IPS DF 6.9 (cell line): ENCODE data around the gene VAV1.
"Not testable (repeated sequence)": the region's sequence is repeated elsewhere in the genome, so short reads cannot be mapped to it uniquely, and the experiment has no call there.

ENCODE experiments used
- DNase-seq: peaks from one replicate; pipeline ENCODE4 v3.0.0-alpha.2; 2013; ENCODE audit warnings: low read depth, low spot score
- H3K27ac ChIP-seq: one replicate; pipeline ENCODE4 v1.5.1; 2013; ENCODE audit warnings: low read length, control low read depth
- H3K27me3 ChIP-seq: 2 replicates; pipeline ENCODE4 v1.6.1; 2013; ENCODE audit warnings: mild to moderate bottlenecking, low read length; ENCODE audit not compliant: control insufficient read depth, insufficient read depth
- H3K36me3 ChIP-seq: 2 replicates; pipeline ENCODE4 v1.6.1; 2013; ENCODE audit warnings: low read length; ENCODE audit not compliant: control insufficient read depth, insufficient read depth
- H3K4me1 ChIP-seq: 2 replicates; pipeline ENCODE4 v1.6.1; 2013; ENCODE audit warnings: low read length; ENCODE audit not compliant: control insufficient read depth, insufficient read depth
- H3K4me3 ChIP-seq: 2 replicates; pipeline ENCODE4 v1.5.1; 2013; ENCODE audit warnings: mild to moderate bottlenecking, low read length
- H3K9me3 ChIP-seq: 2 replicates; pipeline ENCODE4 v1.6.1; 2013; ENCODE audit warnings: low read length, inconsistent platforms; ENCODE audit not compliant: control insufficient read depth, insufficient read depth
- WGBS: extraction: QIAGEN DNeasy Blood & Tissue Kit; methylation state at CpG from one replicate; pipeline ENCODE4 v1.1.7; 2013; ENCODE audit warnings: mixed read lengths, missing lambda C conversion rate; ENCODE audit not compliant: insufficient read length, insufficient coverage; 5-methylcytosine and 5-hydroxymethylcytosine counted together

Gene VAV1

DNA sequence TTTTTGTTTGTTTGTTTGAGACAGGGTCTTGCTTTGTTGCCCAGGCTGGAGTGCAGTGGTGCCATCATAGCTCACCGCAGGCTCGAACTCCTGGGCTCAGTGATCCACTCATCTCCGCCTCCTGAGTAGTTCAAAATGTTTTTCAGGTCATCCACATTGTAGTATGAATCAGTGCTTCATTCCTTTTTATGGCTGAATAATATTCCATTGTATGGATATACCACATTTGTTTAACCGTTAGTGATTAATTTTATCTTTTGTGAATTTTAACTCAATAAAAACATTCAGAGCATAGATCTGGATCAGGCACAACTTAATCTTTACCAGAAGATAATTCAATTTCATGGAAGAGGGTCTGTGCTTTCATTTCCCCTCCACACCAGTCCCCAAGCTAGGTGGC lies 47.7 kb downstream of the VAV1 start:
- no CpG with 5 or more reads among the region's 4 CpGs for WGBS

DNA sequence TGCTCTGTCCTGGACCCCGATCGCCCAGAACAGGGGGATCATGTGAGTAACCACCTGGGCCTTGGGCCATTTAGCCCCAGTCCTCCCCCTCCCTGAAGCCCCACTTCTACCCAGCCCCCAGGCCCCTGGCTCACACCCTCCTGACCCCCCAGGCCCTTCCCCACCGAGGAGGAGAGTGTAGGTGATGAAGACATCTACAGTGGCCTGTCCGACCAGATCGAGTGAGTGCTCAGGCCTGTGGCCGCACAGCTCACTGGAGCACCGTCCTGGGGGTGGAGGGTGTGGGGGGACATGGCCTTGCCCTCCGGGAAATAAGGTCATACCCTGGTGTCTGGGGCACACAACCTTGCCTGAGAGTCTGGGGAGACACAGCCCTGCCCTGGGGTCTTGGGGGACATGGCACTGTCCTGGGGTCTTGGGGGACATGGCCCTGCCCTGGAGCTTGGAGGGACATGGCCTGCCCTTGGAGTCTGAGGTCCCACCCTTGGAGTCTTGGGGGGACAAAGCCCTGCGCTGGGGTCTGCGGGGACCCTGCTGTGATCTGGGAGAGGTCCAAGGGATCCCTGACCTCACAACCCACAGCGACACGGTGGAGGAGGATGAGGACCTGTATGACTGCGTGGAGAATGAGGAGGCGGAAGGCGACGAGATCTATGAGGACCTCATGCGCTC lies 49.3 kb downstream of the VAV1 start:
- WGBS = no CpG with 5 or more reads among the region's 17 CpGs

More for the DNA sequence above, 47.7 kb downstream of the VAV1 start:
- no peaks in the 10 kb centered on the region for H3K4me1 ChIP-seq
- H3K36me3 ChIP-seq = no peaks in the 10 kb centered on the region
- H3K9me3 ChIP-seq = no peaks in the 10 kb centered on the region; the same call in 1 of the 2 replicates
- no peak overlapping the region for H3K4me3 ChIP-seq
- no peaks in the 10 kb centered on the region for H3K27me3 ChIP-seq
- H3K27ac ChIP-seq = no peak overlapping the region
- DNase-seq = no peak

DNA sequence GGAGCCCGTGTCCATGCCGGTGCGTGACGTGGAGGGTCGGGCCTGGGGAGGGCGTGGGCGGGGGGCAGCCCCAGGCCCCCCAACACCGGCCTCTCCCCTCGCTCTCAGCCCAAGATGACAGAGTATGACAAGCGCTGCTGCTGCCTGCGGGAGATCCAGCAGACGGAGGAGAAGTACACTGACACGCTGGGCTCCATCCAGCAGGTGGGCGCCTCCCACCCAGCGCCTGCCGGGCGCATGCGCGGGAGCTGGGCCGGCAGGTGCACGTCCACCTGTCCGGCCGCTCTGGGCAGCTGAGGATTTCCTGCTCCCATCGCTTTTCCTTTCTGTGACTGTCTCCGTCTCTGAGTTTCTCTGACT lies 49.8 kb downstream of the VAV1 start:
- no peak overlapping the region for H3K4me3 ChIP-seq
- DNase-seq = no peak
- no peaks in the 10 kb centered on the region for H3K27me3 ChIP-seq
- no peaks in the 10 kb centered on the region for H3K36me3 ChIP-seq
- no peak overlapping the region for H3K27ac ChIP-seq
- WGBS = no CpG with 5 or more reads among the region's 25 CpGs
- no peaks in the 10 kb centered on the region; the same call in 1 of the 2 replicates for H3K9me3 ChIP-seq
- H3K4me1 ChIP-seq = no peaks in the 10 kb centered on the region

More for the DNA sequence above, 49.3 kb downstream of the VAV1 start:
- H3K9me3 ChIP-seq = no peaks in the 10 kb centered on the region; the same call in 1 of the 2 replicates
- H3K36me3 ChIP-seq = no peaks in the 10 kb centered on the region
- no peak overlapping the region for H3K4me3 ChIP-seq
- DNase-seq = no peak
- no peak overlapping the region for H3K27ac ChIP-seq
- no peaks in the 10 kb centered on the region for H3K27me3 ChIP-seq
- H3K4me1 ChIP-seq = no peaks in the 10 kb centered on the region

DNA sequence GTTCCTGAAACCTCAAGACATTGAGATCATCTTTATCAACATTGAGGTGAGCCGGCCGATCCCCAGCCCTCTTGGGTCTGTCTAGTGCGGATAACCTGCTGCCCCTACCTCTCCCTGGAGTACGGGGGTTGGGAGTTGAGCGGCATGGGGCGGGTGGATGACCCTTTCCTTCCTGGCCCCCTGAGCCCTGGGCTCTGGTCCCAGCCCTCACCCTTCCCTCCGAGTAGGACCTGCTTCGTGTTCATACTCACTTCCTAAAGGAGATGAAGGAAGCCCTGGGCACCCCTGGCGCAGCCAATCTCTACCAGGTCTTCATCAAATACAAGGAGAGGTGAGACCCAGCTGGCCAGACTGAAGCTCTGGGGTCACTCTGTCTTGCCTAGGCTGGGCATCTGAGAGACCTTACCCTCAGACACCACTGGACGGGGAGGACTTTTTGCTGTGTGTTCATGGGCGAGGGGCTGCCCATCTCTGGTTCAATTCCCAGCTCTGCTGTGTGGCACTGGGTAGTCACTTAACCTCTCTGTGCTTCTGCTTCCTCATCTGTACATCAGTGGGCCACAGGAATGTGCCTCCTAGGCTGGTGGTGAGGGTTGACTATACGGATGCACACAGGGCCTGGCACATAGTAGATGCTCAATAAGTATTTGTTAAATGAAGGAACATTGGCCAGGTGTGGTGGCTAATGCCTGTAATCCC lies 52.7 kb downstream of the VAV1 start:
- Histone ChIP-seq H3K27me3 (no peaks in the 10 kb centered on the region), H3K9me3 (no peaks in the 10 kb centered on the region), H3K27ac (no peak overlapping the region), H3K4me1 (no peaks in the 10 kb centered on the region), H3K36me3 (no peaks in the 10 kb centered on the region), H3K4me3 (no peak overlapping the region)
- WGBS = no CpG with 5 or more reads among the region's 12 CpGs
- no peak for DNase-seq

DNA sequence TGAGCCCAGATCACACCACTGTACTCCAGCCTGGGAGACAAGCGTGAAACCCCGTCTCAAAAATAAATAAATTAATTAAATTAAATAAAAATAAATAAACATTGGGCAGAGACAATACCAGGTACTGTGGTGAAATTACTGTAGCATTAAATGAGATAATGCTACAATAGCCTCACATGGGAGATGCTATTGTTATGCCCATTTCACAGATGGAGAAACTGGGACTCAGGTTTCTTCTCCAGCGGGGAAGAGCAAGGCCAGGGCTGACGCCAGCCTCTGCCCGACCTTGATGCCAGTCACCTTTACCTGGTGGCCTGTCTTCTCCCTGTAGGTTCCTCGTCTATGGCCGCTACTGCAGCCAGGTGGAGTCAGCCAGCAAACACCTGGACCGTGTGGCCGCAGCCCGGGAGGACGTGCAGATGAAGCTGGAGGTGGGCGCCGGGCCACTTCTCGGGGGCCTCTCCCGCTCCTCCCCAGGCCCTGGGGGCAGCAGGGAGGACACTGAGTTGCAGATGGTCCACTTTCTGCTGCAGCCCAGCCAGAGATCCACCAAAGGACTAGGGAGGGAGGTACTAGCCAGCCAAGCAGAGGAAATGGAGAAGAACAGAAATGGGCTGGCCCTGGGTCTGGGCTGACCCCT lies 53.9 kb downstream of the VAV1 start:
- Histone ChIP-seq H3K9me3 (no peaks in the 10 kb centered on the region), H3K36me3 (no peaks in the 10 kb centered on the region), H3K27me3 (no peaks in the 10 kb centered on the region), H3K4me1 (no peaks in the 10 kb centered on the region), H3K27ac (no peak overlapping the region), H3K4me3 (no peak overlapping the region)
- DNase-seq = no peak
- no CpG with 5 or more reads among the region's 15 CpGs for WGBS

DNA sequence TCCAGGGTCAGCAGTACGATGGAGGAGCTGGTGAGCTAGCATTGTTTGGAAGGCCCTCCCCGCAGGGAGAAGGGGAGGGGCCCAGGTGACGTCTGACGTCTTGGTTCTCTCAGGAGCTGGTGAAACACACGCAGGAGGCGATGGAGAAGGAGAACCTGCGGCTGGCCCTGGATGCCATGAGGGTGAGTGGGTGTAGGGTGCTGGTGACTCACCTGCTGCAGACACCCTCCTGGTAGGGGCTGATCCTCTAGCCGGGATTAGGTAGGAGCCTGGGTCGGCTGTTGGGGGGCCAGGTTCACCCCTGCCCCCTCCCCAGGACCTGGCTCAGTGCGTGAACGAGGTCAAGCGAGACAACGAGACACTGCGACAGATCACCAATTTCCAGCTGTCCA lies 55.8 kb downstream of the VAV1 start:
- no CpG with 5 or more reads among the region's 14 CpGs for WGBS
- Histone ChIP-seq H3K4me1 (no peaks in the 10 kb centered on the region), H3K4me3 (no peak overlapping the region), H3K27me3 (no peaks in the 10 kb centered on the region), H3K27ac (no peak overlapping the region), H3K9me3 (no peaks in the 10 kb centered on the region), H3K36me3 (no peaks in the 10 kb centered on the region)
- no peak for DNase-seq

DNA sequence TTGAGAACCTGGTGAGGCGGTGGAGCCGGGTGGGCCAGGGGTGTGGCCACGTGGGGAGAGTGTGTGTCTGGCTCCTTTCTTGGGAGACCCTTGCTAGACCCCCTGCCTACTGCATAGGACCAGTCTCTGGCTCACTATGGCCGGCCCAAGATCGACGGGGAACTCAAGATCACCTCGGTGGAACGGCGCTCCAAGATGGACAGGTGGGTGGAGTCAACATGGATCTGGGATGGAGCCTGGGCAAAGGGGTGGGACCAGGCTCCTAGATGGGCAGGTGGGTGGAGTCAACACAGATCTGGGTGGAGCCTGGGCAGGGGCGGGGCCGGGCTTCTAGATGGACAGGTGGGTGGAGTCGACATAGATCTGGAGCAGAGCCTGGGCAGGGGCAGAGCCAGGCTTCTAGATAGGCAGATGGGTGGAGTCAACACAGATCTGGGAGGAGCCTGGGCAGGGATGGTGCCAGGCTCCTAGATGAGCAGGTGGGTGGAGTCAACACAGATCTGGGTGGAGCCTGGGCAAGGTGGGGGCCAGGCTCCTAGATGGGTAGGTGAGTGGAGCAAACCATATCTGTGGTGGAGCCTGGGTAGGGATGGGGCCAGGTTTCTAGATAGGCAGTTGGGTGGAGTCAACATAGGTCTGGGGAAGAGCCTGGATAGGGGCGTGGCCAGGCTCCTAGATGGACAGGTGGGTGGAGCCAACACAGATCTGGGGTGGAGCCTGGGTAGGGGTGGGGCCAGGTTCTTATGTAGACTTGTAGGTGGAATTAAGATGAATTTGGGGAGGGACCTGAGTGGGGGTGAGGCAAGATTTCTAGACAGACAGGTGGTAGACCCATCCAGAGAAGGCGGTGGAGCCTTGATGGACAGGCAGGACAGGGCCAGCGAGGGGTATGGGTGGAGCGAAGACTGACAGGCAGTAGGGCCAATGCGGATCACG lies 56.5 kb downstream of the VAV1 start:
- H3K27ac ChIP-seq = no peak overlapping the region
- WGBS = no CpG with 5 or more reads among the region's 18 CpGs
- peak; percentile 55 for DNase-seq

DNA sequence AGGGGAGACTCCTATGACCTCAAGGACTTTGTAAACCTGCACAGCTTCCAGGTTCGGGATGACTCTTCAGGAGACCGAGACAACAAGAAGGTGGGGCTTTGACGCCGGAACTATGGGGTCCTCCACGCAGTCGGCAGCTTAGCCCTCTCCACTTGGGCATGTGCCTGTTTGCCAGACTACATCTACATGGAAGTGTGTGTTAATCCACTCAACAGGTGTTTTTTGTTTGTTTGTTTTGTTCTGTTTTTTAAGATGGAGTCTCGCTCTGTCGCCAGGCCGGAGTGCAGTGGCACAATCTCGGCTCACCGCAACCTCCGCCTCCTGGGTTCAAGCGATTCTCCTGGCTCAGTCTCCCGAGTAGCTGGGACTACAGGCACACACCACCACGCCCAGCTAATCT lies 57.3 kb downstream of the VAV1 start:
- no CpG with 5 or more reads among the region's 15 CpGs for WGBS
- H3K9me3 ChIP-seq, DNase-seq, H3K36me3 ChIP-seq, H3K27me3 ChIP-seq, H3K4me1 ChIP-seq, H3K27ac ChIP-seq, H3K4me3 ChIP-seq: not testable (repeated sequence)

More for the DNA sequence above, 56.5 kb downstream of the VAV1 start:
- Histone ChIP-seq H3K4me1 (no peaks in the 10 kb centered on the region), H3K36me3 (no peaks in the 10 kb centered on the region), H3K9me3 (no peaks in the 10 kb centered on the region), H3K4me3 (no peak overlapping the region), H3K27me3 (no peaks in the 10 kb centered on the region)

DNA sequence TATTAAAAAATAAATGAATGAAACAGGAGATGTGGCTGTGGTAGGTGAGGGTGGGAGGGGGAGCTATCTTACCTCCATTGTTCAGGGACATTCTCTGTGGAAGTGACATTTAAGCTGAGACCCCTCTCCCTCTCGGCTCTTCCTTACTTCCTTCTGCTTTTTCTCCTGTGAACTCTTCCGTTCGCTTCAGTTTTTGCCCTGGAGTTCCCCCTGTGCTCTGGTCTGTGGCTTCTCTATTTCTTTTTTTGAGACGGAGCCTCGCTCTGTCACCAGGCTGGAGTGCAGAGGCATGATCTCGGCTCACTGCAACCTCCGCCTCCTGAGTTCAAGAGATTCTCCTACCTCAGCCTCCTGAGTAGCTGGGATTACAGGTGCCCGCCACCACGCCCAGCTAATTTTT lies 58.6 kb downstream of the VAV1 start:
- not testable (repeated sequence) for DNase-seq, H3K4me3 ChIP-seq, H3K36me3 ChIP-seq, H3K4me1 ChIP-seq, H3K27me3 ChIP-seq, H3K9me3 ChIP-seq, H3K27ac ChIP-seq
- WGBS = no CpG with 5 or more reads among the region's 9 CpGs

DNA sequence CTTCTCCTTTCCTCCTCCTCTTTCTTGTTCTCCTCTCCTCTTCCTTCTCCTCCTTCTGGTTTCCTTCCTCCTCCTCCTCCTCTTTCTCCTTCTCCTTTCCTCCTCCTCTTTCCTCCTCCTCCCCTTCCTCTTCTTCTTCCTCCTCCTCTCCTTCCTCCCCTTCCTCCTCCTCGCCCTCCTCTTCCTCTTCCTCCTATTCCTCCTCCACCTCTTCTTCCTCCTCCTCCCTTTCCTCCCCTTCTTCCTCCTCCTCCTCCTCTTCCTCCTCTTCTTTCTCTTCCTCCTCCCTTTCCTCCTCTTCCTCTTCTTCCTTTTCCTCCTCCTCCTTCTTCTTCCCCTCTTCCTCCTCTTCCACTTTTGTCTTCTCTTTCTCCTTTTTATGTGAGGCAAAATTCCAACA lies 59.9 kb downstream of the VAV1 start:
- Histone ChIP-seq H3K4me1 (no peaks in the 10 kb centered on the region), H3K9me3 (no peaks in the 10 kb centered on the region), H3K27ac (no peak overlapping the region), H3K4me3 (no peak overlapping the region), H3K36me3 (no peaks in the 10 kb centered on the region), H3K27me3 (no peaks in the 10 kb centered on the region)
- 100% methylated on average over 1 of the region's 1 CpG for WGBS
- no peak for DNase-seq
